Immature natural killer cell (primary cell): Measurements from ENCODE around the gene SLC13A1. TPM values are rescaled to one million over a fixed set of nuclear protein-coding genes. Genes with fewer than 3 reads are reported as not detected.

Experiments used
- DNase-seq, 3 donors: peaks; one replicate each; pipeline ENCODE4 v3.0.0; 2022; ENCODE audit warnings: mixed read lengths in 1 of 3
- H3K27ac Mint-ChIP-seq, 6 donors: one replicate each; pipeline ENCODE4 v1.8.0; 2020; ENCODE audit warnings: mixed read lengths in 6 of 6, mild to moderate bottlenecking in 5 of 6, inconsistent platforms in 4 of 6, moderate library complexity in 3 of 6
- H3K27me3 Mint-ChIP-seq, 3 donors: one replicate each; pipeline ENCODE4 v1.8.0; 2020 to 2021; ENCODE audit warnings: low read depth in 3 of 3, mild to moderate bottlenecking in 3 of 3, mixed read lengths in 3 of 3, moderate library complexity in 3 of 3, inconsistent platforms in 1 of 3
- H3K36me3 Mint-ChIP-seq, 3 donors: one replicate each; pipeline ENCODE4 v1.8.0; 2020; ENCODE audit warnings: mixed read lengths in 3 of 3, inconsistent platforms in 2 of 3, mild to moderate bottlenecking in 2 of 3
- H3K4me1 Mint-ChIP-seq, 2 donors: one replicate each; pipeline ENCODE4 v1.8.0; 2020; ENCODE audit warnings: inconsistent platforms in 2 of 2, mild to moderate bottlenecking in 2 of 2, mixed read lengths in 2 of 2, moderate library complexity in 1 of 2
- H3K4me3 Mint-ChIP-seq, 5 donors: one replicate each; pipeline ENCODE4 v1.8.0; 2020; ENCODE audit warnings: mild to moderate bottlenecking in 5 of 5, mixed read lengths in 5 of 5, inconsistent platforms in 3 of 5, moderate library complexity in 3 of 5
- H3K9me3 Mint-ChIP-seq, 6 donors: one replicate each; pipeline ENCODE4 v1.8.0; 2020; ENCODE audit warnings: mild to moderate bottlenecking in 6 of 6, mixed read lengths in 6 of 6, inconsistent platforms in 4 of 6, moderate library complexity in 3 of 6
- polyA plus RNA-seq, 3 donors: library from polyadenylated mRNA; unstranded; fragments of 300-500 nt; fragmentation: Illumina TruSeq; gene quantifications; one replicate each; pipeline ENCODE4 v1.2.3, GENCODE V29; 2021

The SLC13A1 gene
- polyA plus RNA-seq, 3 donors from 2014 or later: not detected

- DNase-seq: no peak
- Mint-ChIP-seq H3K4me1 (no peaks in the 10 kb centered on the region), H3K4me3 (no peak overlapping the region), H3K9me3 (peaks cover 19 to 56% (median 28%) of the 10 kb centered on the region in 6 donors), H3K27me3 (no peaks in the 10 kb centered on the region), H3K36me3 (peaks cover 0 to 2% (median 0%) of the 10 kb centered on the region in 3 donors), H3K27ac (no peak overlapping the region)
Measured at GRCh38 chr7:123079021-123079420, 120.7 kb downstream of the SLC13A1 start.

- H3K4me1 Mint-ChIP-seq: no peaks in the 10 kb centered on the region
- peaks cover 9 to 37% (median 14%) of the 10 kb centered on the region in 6 donors for H3K9me3 Mint-ChIP-seq
- no peaks in the 10 kb centered on the region for H3K27me3 Mint-ChIP-seq
- H3K27ac Mint-ChIP-seq: no peak overlapping the region
- no peak for DNase-seq
- no peak overlapping the region for H3K4me3 Mint-ChIP-seq
- H3K36me3 Mint-ChIP-seq: no peaks in the 10 kb centered on the region
Measured at GRCh38 chr7:123075838-123076467, 123.8 kb downstream of the SLC13A1 start.

GRCh38 chr7:123070702-123071286, 129.0 kb downstream of the SLC13A1 start:
- H3K4me3 Mint-ChIP-seq: no peak overlapping the region
- no peak overlapping the region for H3K27ac Mint-ChIP-seq
- no peak for DNase-seq
- H3K36me3 Mint-ChIP-seq: no peaks in the 10 kb centered on the region
- H3K27me3 Mint-ChIP-seq: peaks cover 0 to 1% (median 0%) of the 10 kb centered on the region in 3 donors
- H3K9me3 Mint-ChIP-seq: peaks cover 8 to 25% (median 18%) of the 10 kb centered on the region in 6 donors
- H3K4me1 Mint-ChIP-seq: no peaks in the 10 kb centered on the region

- Mint-ChIP-seq H3K4me3 (no peak overlapping the region), H3K9me3 (peaks cover 12 to 36% (median 21%) of the 10 kb centered on the region in 6 donors), H3K4me1 (no peaks in the 10 kb centered on the region), H3K36me3 (no peaks in the 10 kb centered on the region), H3K27ac (no peak overlapping the region), H3K27me3 (peaks cover 0 to 5% (median 0%) of the 10 kb centered on the region in 3 donors)
- no peak for DNase-seq
Measured at GRCh38 chr7:123067814-123068213, 132.0 kb downstream of the SLC13A1 start.

Other genes with a start within 250 kb of the SLC13A1 start
- not detected for gene TAS2R16, start 204.3 kb downstream of the SLC13A1 start, polyA plus RNA-seq